Activated CD4-positive, CD25-positive, alpha-beta regulatory T cell treated with anti-CD3 and anti-CD28 coated beads, Interleukin-2, amount 50 U/mL, for 72 hours (primary cell): ENCODE measurements around the gene ENOX1.
"Not testable (repeated sequence)": the region's sequence is repeated elsewhere in the genome, so short reads cannot be mapped to it uniquely, and the experiment has no call there.

Source experiments
- DNase-seq: peaks from one replicate; pipeline ENCODE4 v3.0.0; 2021

ENOX1 gene

GRCh38 chr13:43415903-43416391 is 370.8 kb downstream of the ENOX1 start:
- not testable (repeated sequence) for DNase-seq

GRCh38 chr13:43414111-43414510 is 372.7 kb downstream of the ENOX1 start:
- no peak for DNase-seq

DNA sequence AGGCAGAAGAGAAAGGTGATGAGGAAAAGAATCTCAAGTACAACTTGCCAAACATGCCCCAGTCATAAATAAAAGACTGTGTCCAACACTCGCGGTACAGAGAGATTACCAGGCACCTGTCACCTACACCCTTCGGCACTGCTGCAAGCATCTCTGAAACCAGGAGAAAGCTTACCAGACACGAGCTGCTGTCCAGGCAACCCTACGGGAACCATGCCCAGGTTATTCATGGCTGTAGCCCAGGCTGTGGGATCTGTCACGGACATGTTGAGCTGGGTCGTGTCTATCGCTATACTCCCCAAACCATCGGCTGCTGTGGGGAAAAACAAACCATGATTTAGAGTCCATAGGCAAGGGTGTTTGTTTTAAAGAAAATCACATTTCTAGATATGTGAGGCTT is 375.0 kb downstream of the ENOX1 start:
- DNase-seq: no peak

GRCh38 chr13:43411211-43411610 is 375.6 kb downstream of the ENOX1 start:
- no peak for DNase-seq

DNA sequence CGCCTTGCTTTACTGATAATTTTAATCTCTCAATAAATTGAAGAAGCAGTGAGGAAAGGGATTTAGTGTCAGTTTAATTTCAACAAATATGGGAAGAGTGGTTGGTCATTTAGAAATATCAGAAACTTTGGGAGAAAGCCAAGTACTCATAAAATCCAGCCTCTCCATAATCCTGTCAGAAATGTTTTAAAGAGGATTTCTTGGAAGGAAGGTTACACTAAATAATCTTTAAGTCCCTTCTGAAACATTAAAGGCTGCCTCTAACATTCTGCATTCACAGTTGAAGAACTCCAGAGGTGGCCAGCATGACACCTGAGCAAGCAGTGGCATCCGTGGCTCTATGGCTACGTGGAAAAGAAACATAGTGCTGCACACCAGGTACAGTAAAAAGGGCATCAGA is 378.5 kb downstream of the ENOX1 start:
- no peak for DNase-seq

GRCh38 chr13:43407023-43407581 is 379.7 kb downstream of the ENOX1 start:
- no peak for DNase-seq

GRCh38 chr13:43405457-43405856 is 381.3 kb downstream of the ENOX1 start:
- no peak for DNase-seq

- DNase-seq: no peak
Observed at GRCh38 chr13:43402380-43402779, 384.4 kb downstream of the ENOX1 start.

DNA sequence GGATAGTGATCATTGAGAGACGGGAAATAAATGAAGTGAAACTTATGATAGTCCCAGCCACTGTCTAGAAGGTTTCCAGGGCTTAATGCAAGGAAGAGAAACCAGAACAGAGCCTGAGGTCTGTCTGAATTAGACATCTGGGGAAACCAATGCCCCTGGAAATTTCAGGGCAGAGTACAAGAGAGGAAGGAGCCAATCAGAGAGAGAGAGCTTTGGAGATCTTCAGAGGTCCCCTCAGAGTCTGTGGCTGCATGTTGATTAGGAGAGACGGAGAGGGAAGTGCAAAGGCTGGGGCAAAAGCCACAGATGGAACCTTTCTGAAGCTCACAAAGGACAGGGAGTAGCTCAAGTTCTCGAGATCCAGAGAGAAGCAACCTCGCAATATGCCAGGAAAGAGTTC is 385.4 kb downstream of the ENOX1 start:
- no peak for DNase-seq

DNA sequence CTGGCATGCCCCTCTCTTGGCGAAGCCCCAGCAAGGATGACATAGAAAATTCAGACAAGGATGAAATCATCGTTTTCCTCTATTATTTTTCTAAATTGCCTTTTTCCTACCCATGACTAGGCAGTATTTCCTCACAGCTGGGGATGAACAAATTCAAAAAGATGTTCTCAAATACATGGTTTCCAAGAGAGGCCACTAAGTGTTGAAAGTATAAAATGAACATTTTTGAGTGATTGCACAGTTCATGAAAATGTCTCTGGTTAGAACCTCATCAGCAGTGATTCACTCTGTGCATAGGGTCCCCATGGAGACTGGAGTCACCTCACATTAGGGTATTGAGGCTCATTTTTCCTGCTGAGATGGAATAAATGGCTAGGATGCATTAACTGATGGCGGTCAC is 389.7 kb downstream of the ENOX1 start:
- no peak for DNase-seq

DNA sequence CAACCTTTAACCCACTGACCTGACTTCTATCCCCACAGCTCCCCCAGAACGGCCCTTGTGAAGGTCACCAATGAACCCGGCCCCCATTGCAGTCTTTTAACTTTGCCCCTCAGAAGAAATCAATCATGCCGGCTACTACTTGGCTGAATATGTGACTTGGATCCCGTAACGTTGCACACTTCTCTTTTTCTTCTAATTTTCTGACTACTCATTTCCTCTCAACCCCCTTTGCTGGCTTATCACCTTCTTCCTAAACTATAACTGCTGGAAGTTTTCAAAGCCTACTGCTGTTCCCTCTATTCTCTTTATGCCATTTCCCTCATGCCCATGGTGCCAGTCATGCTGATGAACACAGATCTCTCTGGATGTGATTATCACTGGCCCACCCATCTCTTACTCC is 395.7 kb downstream of the ENOX1 start:
- no peak for DNase-seq

GRCh38 chr13:43390619-43391018 is 396.2 kb downstream of the ENOX1 start:
- no peak for DNase-seq

DNA sequence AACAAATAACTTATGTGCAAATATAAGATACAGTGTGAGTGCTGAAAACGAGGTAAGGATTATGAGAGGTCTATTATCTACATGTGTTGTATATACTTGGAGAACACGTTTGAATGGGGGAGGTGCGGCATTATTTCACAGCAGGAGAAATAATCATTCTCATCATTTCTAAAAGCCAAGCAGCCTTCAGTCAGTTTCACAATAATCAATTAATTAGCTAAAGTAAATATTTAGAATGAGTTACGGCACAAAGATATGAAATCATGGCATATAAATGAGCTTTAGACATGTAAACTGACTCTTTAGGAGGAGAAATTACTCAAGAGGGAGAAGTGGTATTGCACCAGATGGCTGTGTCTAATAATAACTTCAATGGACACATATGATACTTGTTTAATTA is 396.8 kb downstream of the ENOX1 start:
- no peak for DNase-seq

- DNase-seq: no peak
Observed at GRCh38 chr13:43389573-43389972, 397.2 kb downstream of the ENOX1 start.

- no peak for DNase-seq
Observed at GRCh38 chr13:43388282-43389034, 398.3 kb downstream of the ENOX1 start.

- DNase-seq: no peak
Observed at GRCh38 chr13:43387880-43388279, 398.9 kb downstream of the ENOX1 start.

DNA sequence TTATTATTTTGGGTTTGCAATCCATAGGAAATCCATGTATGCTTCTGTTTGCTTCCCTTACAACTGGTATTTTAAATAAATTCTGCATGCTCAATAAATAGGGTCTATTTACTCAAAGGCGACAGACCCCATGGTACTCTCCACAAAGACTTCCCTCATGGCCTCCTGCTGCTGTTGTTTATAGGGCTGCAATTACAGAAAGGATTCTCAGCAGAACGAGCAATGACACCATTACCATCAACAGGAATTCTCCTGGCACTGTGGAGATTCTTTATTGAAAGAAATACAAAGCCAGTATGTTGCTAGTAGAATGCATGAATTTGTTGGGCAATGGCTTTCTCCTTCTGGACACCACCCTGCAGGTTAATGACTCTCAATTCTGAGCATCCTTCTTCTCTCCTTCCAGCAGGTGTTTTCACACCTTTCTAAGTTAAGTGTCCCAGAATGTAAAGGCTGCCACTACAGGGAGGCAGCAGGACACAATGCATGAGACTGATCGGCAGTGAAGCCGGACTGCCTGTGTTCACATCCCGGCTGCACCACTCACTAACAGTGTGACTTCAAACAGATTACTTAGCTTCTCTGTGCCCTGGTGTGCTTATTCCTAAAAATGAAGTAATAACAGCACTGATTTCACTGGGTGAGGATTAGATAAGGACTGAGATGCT is 403.1 kb downstream of the ENOX1 start:
- DNase-seq: no peak

DNA sequence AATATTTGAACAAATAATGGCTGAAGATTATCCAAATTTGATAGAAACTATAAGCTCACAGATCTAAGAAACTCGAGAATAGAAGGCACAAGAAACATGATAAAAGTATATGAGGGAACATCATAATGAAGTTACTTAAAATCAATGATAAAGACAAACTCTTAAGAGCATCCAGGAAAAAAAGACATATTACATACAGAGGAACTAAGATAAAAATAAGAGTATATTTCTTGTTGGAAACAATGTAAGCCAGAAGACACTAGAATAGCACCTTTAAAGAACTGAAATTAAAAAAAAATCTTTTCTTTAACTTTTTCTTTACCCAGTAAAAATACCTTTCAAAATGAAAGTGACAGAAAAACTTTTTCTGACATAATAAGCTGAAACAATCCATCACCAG is 407.0 kb downstream of the ENOX1 start:
- no peak for DNase-seq

DNA sequence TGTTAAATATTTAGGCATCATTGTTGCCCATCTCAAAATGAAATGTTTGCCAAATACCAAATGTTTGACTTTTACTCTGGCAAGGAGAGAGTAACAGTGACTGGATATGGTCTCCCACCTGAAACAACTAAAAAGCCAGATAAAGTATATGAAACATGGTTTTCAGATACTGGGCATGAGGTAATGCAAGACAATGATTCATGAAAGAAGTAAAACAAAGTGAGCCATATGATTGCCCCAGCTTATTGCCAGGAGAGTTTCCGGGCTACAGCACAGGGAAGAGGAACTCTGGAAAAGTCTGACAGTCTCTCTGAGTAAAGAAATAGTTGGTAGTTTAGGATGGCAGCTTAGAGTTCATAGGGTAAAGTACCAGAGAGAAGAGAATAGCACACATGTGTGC is 408.8 kb downstream of the ENOX1 start:
- DNase-seq: no peak

DNA sequence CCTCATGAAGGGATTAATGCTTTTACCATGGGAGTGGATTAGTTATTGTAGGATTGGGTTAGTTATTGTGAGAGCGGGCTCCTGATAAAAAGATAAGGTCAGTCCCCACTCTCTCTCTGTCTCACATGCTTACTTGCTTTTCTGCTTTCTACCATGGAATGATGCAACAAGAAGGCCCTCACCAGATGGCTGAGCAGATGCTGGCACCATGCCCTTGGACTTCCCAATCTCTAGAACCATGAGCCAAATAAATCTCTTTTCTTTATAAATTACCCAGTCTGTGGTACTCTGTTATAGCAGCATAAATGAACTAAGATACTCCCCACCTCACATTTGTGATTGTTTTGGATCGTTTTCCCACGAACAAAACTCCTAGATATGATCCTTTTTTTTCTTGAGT is 409.6 kb downstream of the ENOX1 start:
- DNase-seq: no peak

DNA sequence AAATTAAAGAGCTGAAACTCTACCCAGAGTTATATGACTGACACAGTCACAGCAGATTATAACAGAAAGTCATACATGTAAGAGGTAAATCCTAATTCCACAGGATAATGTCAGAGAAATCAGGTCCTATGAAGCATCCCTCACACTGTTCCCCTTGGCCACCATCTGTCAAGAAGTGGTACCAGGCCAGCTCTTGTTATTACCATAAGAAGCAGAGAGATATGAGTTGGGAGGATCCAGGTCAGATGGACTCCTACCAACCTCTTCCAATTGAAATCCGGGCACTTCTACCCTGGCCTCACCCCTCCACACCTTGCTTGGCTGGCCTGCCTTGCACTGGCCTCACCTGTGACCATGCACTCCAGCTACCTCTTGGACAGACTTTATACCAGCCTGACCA is 410.2 kb downstream of the ENOX1 start:
- DNase-seq: no peak

DNA sequence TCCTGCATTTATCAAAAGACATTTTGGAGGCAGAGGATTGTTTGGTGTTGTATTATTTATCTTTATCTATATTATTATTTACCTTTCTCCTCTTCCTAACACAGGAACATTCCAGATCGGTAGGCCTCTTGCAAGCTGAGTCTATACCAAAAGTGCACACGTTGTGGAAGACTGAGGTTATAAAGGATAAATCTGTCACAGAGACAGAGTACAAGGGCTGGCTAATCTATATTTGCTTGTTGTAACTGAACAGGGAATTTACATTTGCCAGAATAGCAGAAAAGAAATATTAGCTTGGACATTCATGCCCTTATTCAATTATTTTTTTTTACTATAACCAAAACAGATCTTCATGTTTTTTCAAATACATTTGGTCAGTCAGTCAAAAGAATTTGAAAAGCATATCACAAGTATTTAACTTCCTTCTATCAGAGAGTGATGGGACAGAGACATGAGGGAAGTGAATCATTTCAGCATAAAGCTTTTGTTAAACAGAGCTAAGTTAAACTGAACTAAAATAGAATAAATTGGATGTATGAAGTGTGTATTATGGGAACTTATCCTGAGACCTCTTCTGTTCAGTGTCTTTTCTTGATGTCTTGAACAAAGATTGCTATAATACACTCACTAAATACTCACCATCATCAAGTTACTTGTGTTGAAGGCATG is 410.8 kb downstream of the ENOX1 start:
- no peak for DNase-seq

- DNase-seq: no peak
Observed at GRCh38 chr13:43374621-43375020, 412.2 kb downstream of the ENOX1 start.

- no peak for DNase-seq
Observed at GRCh38 chr13:43373400-43373799, 413.4 kb downstream of the ENOX1 start.
